Measurements from ENCODE around the gene ZNF670.

DNA sequence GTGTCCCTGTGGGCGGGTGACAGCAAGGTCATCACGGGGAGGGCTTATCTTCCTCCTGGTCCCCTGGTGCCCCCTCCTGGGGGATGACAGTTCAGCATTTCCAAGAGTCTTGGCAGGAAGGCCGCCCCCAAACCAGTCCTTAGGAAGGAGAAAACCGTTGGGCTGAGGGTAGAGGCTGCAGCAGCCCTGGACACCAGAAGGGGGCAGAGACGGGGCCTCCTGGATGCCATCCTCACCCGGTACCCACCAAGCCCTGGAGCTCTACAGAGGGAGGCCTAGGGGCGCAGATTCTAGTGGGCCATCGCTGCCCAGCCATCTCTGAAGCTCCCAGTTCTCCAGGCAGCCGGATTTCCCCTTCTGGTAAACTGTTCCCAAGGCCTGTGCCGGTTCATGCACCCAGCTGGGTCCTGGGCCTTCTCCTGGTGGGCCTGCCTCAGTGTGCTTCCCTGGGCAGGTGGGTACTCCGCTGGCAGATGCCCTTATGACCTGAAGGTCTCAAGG, 40.4 kb upstream of the ZNF670 start:
- TF ChIP-seq POLR2A (IDR thresholded peaks at IDR 0.05; ENCODE audit: low read length): no peak
- TF ChIP-seq GATA1 (IDR thresholded peaks at IDR 0.05; ENCODE audit: low read depth, low read length): no peak
